Liver (tissue), 9 donors: ENCODE results near the gene CFAP221. TPM values are rescaled to one million over a fixed set of nuclear protein-coding genes. Genes with fewer than 3 reads are reported as not detected.

ENCODE experiments used
- DNase-seq: peaks from one replicate; pipeline ENCODE4 v3.0.0-alpha.2; 2017; ENCODE audit warnings: low spot score
- H3K27ac ChIP-seq, 2 donors: one replicate each; pipeline ENCODE4 v1.7.0; 2013; ENCODE audit warnings: inconsistent platforms in 2 of 2, low read length in 2 of 2, control low read depth in 1 of 2, low read depth in 1 of 2, mild to moderate bottlenecking in 1 of 2
- H3K27me3 ChIP-seq, 4 donors: one replicate each; pipeline versions ENCODE4 v1.6.1 to v1.7.0; 2013; ENCODE audit warnings: low read length in 3 of 4, inconsistent platforms in 1 of 4, mild to moderate bottlenecking in 1 of 4, moderate library complexity in 1 of 4; ENCODE audit not compliant: control insufficient read depth in 4 of 4, insufficient read depth in 4 of 4
- H3K36me3 ChIP-seq, 4 donors: one replicate each; pipeline versions ENCODE4 v1.6.1 to v1.7.0; 2013; ENCODE audit warnings: low read length in 3 of 4, mild to moderate bottlenecking in 3 of 4, low read depth in 1 of 4, moderate library complexity in 1 of 4; ENCODE audit not compliant: control insufficient read depth in 4 of 4, insufficient read depth in 3 of 4
- H3K4me1 ChIP-seq, 4 donors: one replicate each; pipeline versions ENCODE4 v1.6.1 to v1.7.0; 2013; ENCODE audit warnings: low read length in 3 of 4, mild to moderate bottlenecking in 3 of 4, moderate library complexity in 1 of 4; ENCODE audit not compliant: control insufficient read depth in 4 of 4, insufficient read depth in 4 of 4
- H3K4me3 ChIP-seq, 3 donors: one replicate each; pipeline versions ENCODE4 v1.6.1 to v1.7.0; 2013; ENCODE audit warnings: low read length in 3 of 3, control low read depth in 1 of 3, low read depth in 1 of 3, mild to moderate bottlenecking in 1 of 3
- H3K9ac ChIP-seq, 2 donors: one replicate each; pipeline ENCODE4 v1.7.0; 2013; ENCODE audit warnings: low read length in 2 of 2, mild to moderate bottlenecking in 2 of 2, moderate library complexity in 2 of 2, control low read depth in 1 of 2, low read depth in 1 of 2
- H3K9me3 ChIP-seq, 4 donors: one replicate each; pipeline versions ENCODE4 v1.6.1 to v1.7.0; 2013; ENCODE audit warnings: low read length in 3 of 4; ENCODE audit not compliant: control insufficient read depth in 4 of 4
- ATF3 ChIP-seq: IDR thresholded peaks from 2 replicates; pipeline ENCODE4 v1.6.1; 2016; ENCODE audit warnings: antibody characterized with exemption
- CTCF ChIP-seq: fragments of 150-350 bp; IDR thresholded peaks from 2 replicates; pipeline ENCODE4 v1.5.1; 2017; ENCODE audit warnings: improper control_type of control experiment, low read depth, low read length; ENCODE audit not compliant: missing input control
- EGR1 ChIP-seq, 2 donors: IDR thresholded peaks; 2 replicates each; pipeline ENCODE4 v1.6.1; 2016 to 2018; ENCODE audit warnings: antibody characterized with exemption in 2 of 2, low read depth in 2 of 2
- FOXA1 ChIP-seq: IDR thresholded peaks from 2 replicates; pipeline ENCODE4 v1.6.1; 2016; ENCODE audit warnings: antibody characterized with exemption
- FOXA2 ChIP-seq: IDR thresholded peaks from 2 replicates; pipeline ENCODE4 v1.6.1; 2016; ENCODE audit warnings: antibody characterized with exemption
- GABPA ChIP-seq, 2 donors: IDR thresholded peaks in 1 of 2; conservative IDR thresholded peaks in 1 of 2; 2 replicates each; pipeline ENCODE4 v1.6.1; 2016; ENCODE audit warnings: antibody characterized with exemption in 2 of 2, mild to moderate bottlenecking in 1 of 2, moderate library complexity in 1 of 2
- HNF4A ChIP-seq, 2 donors: conservative IDR thresholded peaks; 2 replicates each; pipeline ENCODE4 v1.6.1; 2016; ENCODE audit warnings: antibody characterized with exemption in 2 of 2, mild to moderate bottlenecking in 2 of 2
- HNF4G ChIP-seq: IDR thresholded peaks from 2 replicates; pipeline ENCODE4 v1.6.1; 2016; ENCODE audit warnings: antibody characterized with exemption
- JUND ChIP-seq, 2 donors: IDR thresholded peaks; 2 replicates each; pipeline ENCODE4 v1.6.1; 2016; ENCODE audit warnings: antibody characterized with exemption in 2 of 2
- MAX ChIP-seq: IDR thresholded peaks from 2 replicates; pipeline ENCODE4 v1.6.1; 2016; ENCODE audit warnings: antibody characterized with exemption
- NR2F2 ChIP-seq: IDR thresholded peaks from 2 replicates; pipeline ENCODE4 v1.6.1; 2016; ENCODE audit warnings: antibody characterized with exemption
- RAD21 ChIP-seq, 2 donors: IDR thresholded peaks; 2 replicates each; pipeline ENCODE4 v1.6.1; 2016; ENCODE audit warnings: antibody characterized with exemption in 2 of 2, mild to moderate bottlenecking in 2 of 2
- REST ChIP-seq: IDR thresholded peaks from 2 replicates; pipeline ENCODE4 v1.6.1; 2016; ENCODE audit warnings: antibody characterized with exemption, mild to moderate bottlenecking
- RXRA ChIP-seq, 2 donors: IDR thresholded peaks; 2 replicates each; pipeline ENCODE4 v1.6.1; 2017 to 2018; ENCODE audit warnings: antibody characterized with exemption in 2 of 2, mild to moderate bottlenecking in 1 of 2
- SP1 ChIP-seq: IDR thresholded peaks from 2 replicates; pipeline ENCODE4 v1.6.1; 2018; ENCODE audit warnings: antibody characterized with exemption, mild to moderate bottlenecking
- TAF1 ChIP-seq: conservative IDR thresholded peaks from 2 replicates; pipeline ENCODE4 v1.6.1; 2016; ENCODE audit warnings: antibody characterized with exemption, mild to moderate bottlenecking
- YY1 ChIP-seq: IDR thresholded peaks from 2 replicates; pipeline ENCODE4 v1.6.1; 2016; ENCODE audit warnings: antibody characterized with exemption, mild to moderate bottlenecking
- ZBTB33 ChIP-seq: IDR thresholded peaks from 2 replicates; pipeline ENCODE4 v1.6.1; 2016; ENCODE audit warnings: antibody characterized with exemption
- WGBS: extraction: QIAGEN DNeasy Blood & Tissue Kit; methylation state at CpG from one replicate; pipeline ENCODE4 v1.1.7; 2013; 5-methylcytosine and 5-hydroxymethylcytosine counted together
- polyA plus RNA-seq, 2 donors: library from polyadenylated mRNA; stranded (reverse) in 1 of 2; unstranded in 1 of 2; fragments of 200-250 nt in 1 of 2; fragments of >200 nt in 1 of 2; fragmentation: Nextera tagmentation in 1 of 2; extraction: Ambion mirVana in 1 of 2; gene quantifications; one replicate each; pipeline versions ENCODE4 v1.2.1 to v1.2.3, GENCODE V29; 2013 to 2015
- total RNA-seq, 2 donors: library from RNA; depleted of rRNA; stranded (reverse); fragments of >200 nt; gene quantifications; one replicate each; pipeline ENCODE4 v1.2.3, GENCODE V29; 2014
- donor health status: healthy.
- donor health status: healthy.
- donor health status: healthy.
- donor health status: healthy.
- donor health status: healthy.

Gene CFAP221
- total and polyA plus RNA-seq, 4 donors, result 0.23 to 3.1 (median 1.2) TPM

GRCh38 chr2:119645173-119645855, 101.1 kb downstream of the CFAP221 start:
- no peak for TF ChIP-seq SP1
- TF ChIP-seq ATF3, result no peak
- no peak for TF ChIP-seq YY1
- TF ChIP-seq GABPA (IDR thresholded peaks at IDR 0.05 in 1 of 2, conservative IDR thresholded peaks at IDR 0.05 in 1 of 2), result no peak
- H3K4me3 ChIP-seq, result no peak overlapping the region
- no peaks in the 10 kb centered on the region for H3K4me1 ChIP-seq
- DNase-seq, result no peak
- no peak overlapping the region for H3K27ac ChIP-seq
- no peaks in the 10 kb centered on the region for H3K27me3 ChIP-seq
- 58% methylated on average over 3 of the region's 3 CpGs for WGBS
- H3K36me3 ChIP-seq, result no peaks in the 10 kb centered on the region
- H3K9ac ChIP-seq, result no peak overlapping the region
- peaks cover 0 to 13% (median 5%) of the 10 kb centered on the region in 4 donors for H3K9me3 ChIP-seq

- no peak overlapping the region for H3K4me3 ChIP-seq
- peaks cover 0 to 13% (median 6%) of the 10 kb centered on the region in 4 donors for H3K9me3 ChIP-seq
- no peaks in the 10 kb centered on the region for H3K4me1 ChIP-seq
- WGBS, result 93% methylated on average over 3 of the region's 3 CpGs
- H3K27me3 ChIP-seq, result no peaks in the 10 kb centered on the region
- no peak for DNase-seq
- H3K36me3 ChIP-seq, result no peaks in the 10 kb centered on the region
- no peak overlapping the region for H3K9ac ChIP-seq
- H3K27ac ChIP-seq, result no peak overlapping the region
- TF ChIP-seq NR2F2, result no peak
Measured at GRCh38 chr2:119646149-119646548, 101.9 kb downstream of the CFAP221 start.

- TF ChIP-seq GABPA (IDR thresholded peaks at IDR 0.05 in 1 of 2, conservative IDR thresholded peaks at IDR 0.05 in 1 of 2), result no peak
- no peak for TF ChIP-seq FOXA1
- TF ChIP-seq FOXA2, result no peak
- no peak for TF ChIP-seq REST
- no peak for TF ChIP-seq CTCF
- TF ChIP-seq TAF1, result no peak
- no peak for TF ChIP-seq YY1
- no peak for TF ChIP-seq HNF4A (conservative IDR thresholded peaks at IDR 0.05)
- TF ChIP-seq ZBTB33, result no peak
- no peak for TF ChIP-seq EGR1 (IDR thresholded peaks at IDR 0.05; ENCODE audit: low read depth in 2 of 2)
- TF ChIP-seq HNF4G, result no peak
- TF ChIP-seq RAD21 (IDR thresholded peaks at IDR 0.05), result no peak
- no peak for TF ChIP-seq JUND (IDR thresholded peaks at IDR 0.05)
- no peak for TF ChIP-seq RXRA (IDR thresholded peaks at IDR 0.05)
- TF ChIP-seq MAX, result no peak
- Histone ChIP-seq H3K4me3 (no peak overlapping the region), H3K9me3 (peaks cover 0 to 13% (median 6%) of the 10 kb centered on the region in 4 donors), H3K27me3 (no peaks in the 10 kb centered on the region), H3K4me1 (no peaks in the 10 kb centered on the region), H3K9ac (no peak overlapping the region), H3K36me3 (no peaks in the 10 kb centered on the region), H3K27ac (no peak overlapping the region)
- DNase-seq, result no peak
- WGBS, result 85% methylated on average over 7 of the region's 7 CpGs
Measured at GRCh38 chr2:119647440-119648169, 103.4 kb downstream of the CFAP221 start.
